Adrenal gland (tissue), 12 donors: Measurements from ENCODE around the gene MARS1. TPM values are rescaled to one million over a fixed set of nuclear protein-coding genes. Genes with fewer than 3 reads are reported as not detected.

ENCODE experiments used
- DNase-seq, 7 donors: peaks; one replicate each; pipeline ENCODE4 v3.0.0-alpha.2; 2019 to 2020
- H3K27ac ChIP-seq, 5 donors: fragments of 200-600 bp; sonication (generic) in 4 of 5; 1 replicate in 3 of 5; 2 replicates in 2 of 5; pipeline versions ENCODE4 v1.5.1 to v1.8.0; 2016 to 2020; ENCODE audit warnings: mild to moderate bottlenecking in 1 of 5
- H3K27me3 ChIP-seq: fragments of 200-600 bp; 2 replicates; pipeline ENCODE4 v1.8.0; 2021
- H3K36me3 ChIP-seq, 2 donors: fragments of 200-600 bp; replicated peaks in 1 of 2; 1 replicate in 1 of 2; 2 replicates in 1 of 2; pipeline versions ENCODE4 v1.5.1 to v1.8.0; 2018 to 2022
- H3K4me1 ChIP-seq, 2 donors: fragments of 200-600 bp; replicated peaks in 1 of 2; 1 replicate in 1 of 2; 2 replicates in 1 of 2; pipeline versions ENCODE4 v1.5.1 to v1.8.0; 2018 to 2021
- H3K4me3 ChIP-seq, 4 donors: fragments of 200-600 bp; sonication (generic) in 3 of 4; one replicate each; pipeline ENCODE4 v1.5.1; 2016 to 2018
- H3K9me3 ChIP-seq, 3 donors: fragments of 200-600 bp; sonication (generic) in 1 of 3; replicated peaks in 1 of 3; 1 replicate in 2 of 3; 2 replicates in 1 of 3; pipeline versions ENCODE4 v1.5.1 to v1.8.0; 2016 to 2021
- POLR2A ChIP-seq, 2 donors: fragments of 450-650 bp; IDR thresholded peaks; one replicate each; pipeline ENCODE4 v1.6.1; 2017; ENCODE audit warnings: antibody characterized with exemption in 2 of 2, mild to moderate bottlenecking in 2 of 2, moderate library complexity in 1 of 2
- WGBS, 4 donors: extraction: QIAGEN DNeasy Blood & Tissue Kit in 2 of 4; methylation state at CpG; one replicate each; pipeline versions ENCODE4 v1.1.5 to v1.1.7; 2013 to 2017; 5-methylcytosine and 5-hydroxymethylcytosine counted together
- intact Hi-C, 2 donors: fragments of 100-400 bp; cut with DNase I; formaldehyde crosslinking; loops; one replicate each; pipeline versions ENCODE4 v1.14.1 to v1.15.0; 2022 to 2023
- polyA plus RNA-seq, 3 donors: library from polyadenylated mRNA; stranded (reverse); fragments of 200-250 nt in 2 of 3; fragments of 350-450 nt in 1 of 3; fragmentation: Illumina TruSeq in 1 of 3; extraction: RNeasy Lipid Tissue Mini Kit (QIAGEN cat#74804) in 1 of 3; gene quantifications; one replicate each; pipeline ENCODE4 v1.2.3, GENCODE V29; 2013 to 2014
- total RNA-seq, 9 donors: library from RNA; depleted of rRNA in 4 of 9; stranded (reverse); fragments of >200 nt in 4 of 9; fragments of 120-200 nt in 1 of 9; fragmentation: NEBNext Ultra II Directional in 1 of 9; extraction: Animal tissue kit (Norgen Biotek cat#: 25700) in 1 of 9; gene quantifications; one replicate each; pipeline versions ENCODE4 v1.1.0 to v1.2.4, GENCODE V29; 2013 to 2023
- TF ChIP-seq, protein P1 (sequence below), 6 experiments: fragments of 450-650 bp in 4 of 6; fragments of 200-600 bp in 2 of 6; sonication (generic) in 1 of 6; IDR thresholded peaks; 1 replicate in 5 of 6; 2 replicates in 1 of 6; pipeline versions ENCODE4 v1.5.1 to v1.8.0; 2016 to 2021; ENCODE audit warnings: antibody characterized with exemption in 6 of 6, mild to moderate bottlenecking in 2 of 6, moderate library complexity in 1 of 6
- donor health status: healthy with polysubstance abuse.
- donor health status: Bipolar disorder and iron deficiency.
- donor health status: DM: yes; HTN: yes; CAD: no.
- donor health status: DM: no; HTN: no; CAD: no.
- donor health status: DM: no; HTN: no; CAD: no.
- donor health status: DM: yes; HTN: yes; CAD: no.

MARS1 gene
- total and polyA plus RNA-seq, 12 donors: 38.3 to 210 (median 135) TPM

DNA sequence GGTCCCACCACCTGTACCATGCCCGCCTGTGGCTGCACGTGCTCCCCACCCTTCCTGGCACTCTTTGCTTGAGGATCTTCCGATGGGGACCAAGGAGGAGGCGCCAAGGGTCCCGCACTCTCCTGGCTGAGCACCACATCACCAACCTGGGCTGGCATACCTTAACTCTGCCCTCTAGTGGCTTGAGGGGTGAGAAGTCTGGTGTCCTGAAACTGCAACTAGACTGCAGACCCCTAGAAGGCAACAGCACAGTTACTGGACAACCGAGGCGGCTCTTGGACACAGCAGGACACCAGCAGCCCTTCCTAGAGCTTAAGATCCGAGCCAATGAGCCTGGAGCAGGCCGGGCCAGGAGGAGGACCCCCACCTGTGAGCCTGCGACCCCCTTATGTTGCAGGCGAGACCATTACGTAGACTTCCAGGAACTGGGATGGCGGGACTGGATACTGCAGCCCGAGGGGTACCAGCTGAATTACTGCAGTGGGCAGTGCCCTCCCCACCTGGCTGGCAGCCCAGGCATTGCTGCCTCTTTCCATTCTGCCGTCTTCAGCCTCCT is 31.6 kb upstream of the MARS1 start:
- Histone ChIP-seq H3K36me3 (no peaks in the 10 kb centered on the region), H3K27ac (no peak overlapping the region), H3K9me3 (no peaks in the 10 kb centered on the region), H3K4me1 (peaks cover 2 to 13% of the 10 kb centered on the region in 2 donors), H3K27me3 (no peaks in the 10 kb centered on the region), H3K4me3 (no peak overlapping the region)
- intact Hi-C loops: no loop called here
- peak in 1 of 7 donors; percentile 39 for DNase-seq
- WGBS, 4 donors: 7 to 33% (median 28%) methylated on average over 5 to 15 of the region's 15 CpGs
- TF ChIP-seq, protein P1, sequence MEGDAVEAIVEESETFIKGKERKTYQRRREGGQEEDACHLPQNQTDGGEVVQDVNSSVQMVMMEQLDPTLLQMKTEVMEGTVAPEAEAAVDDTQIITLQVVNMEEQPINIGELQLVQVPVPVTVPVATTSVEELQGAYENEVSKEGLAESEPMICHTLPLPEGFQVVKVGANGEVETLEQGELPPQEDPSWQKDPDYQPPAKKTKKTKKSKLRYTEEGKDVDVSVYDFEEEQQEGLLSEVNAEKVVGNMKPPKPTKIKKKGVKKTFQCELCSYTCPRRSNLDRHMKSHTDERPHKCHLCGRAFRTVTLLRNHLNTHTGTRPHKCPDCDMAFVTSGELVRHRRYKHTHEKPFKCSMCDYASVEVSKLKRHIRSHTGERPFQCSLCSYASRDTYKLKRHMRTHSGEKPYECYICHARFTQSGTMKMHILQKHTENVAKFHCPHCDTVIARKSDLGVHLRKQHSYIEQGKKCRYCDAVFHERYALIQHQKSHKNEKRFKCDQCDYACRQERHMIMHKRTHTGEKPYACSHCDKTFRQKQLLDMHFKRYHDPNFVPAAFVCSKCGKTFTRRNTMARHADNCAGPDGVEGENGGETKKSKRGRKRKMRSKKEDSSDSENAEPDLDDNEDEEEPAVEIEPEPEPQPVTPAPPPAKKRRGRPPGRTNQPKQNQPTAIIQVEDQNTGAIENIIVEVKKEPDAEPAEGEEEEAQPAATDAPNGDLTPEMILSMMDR (IDR thresholded peaks at IDR 0.05): peak; percentile 18 to 48 (median 38)
- no peak for TF ChIP-seq POLR2A (IDR thresholded peaks at IDR 0.05)

DNA sequence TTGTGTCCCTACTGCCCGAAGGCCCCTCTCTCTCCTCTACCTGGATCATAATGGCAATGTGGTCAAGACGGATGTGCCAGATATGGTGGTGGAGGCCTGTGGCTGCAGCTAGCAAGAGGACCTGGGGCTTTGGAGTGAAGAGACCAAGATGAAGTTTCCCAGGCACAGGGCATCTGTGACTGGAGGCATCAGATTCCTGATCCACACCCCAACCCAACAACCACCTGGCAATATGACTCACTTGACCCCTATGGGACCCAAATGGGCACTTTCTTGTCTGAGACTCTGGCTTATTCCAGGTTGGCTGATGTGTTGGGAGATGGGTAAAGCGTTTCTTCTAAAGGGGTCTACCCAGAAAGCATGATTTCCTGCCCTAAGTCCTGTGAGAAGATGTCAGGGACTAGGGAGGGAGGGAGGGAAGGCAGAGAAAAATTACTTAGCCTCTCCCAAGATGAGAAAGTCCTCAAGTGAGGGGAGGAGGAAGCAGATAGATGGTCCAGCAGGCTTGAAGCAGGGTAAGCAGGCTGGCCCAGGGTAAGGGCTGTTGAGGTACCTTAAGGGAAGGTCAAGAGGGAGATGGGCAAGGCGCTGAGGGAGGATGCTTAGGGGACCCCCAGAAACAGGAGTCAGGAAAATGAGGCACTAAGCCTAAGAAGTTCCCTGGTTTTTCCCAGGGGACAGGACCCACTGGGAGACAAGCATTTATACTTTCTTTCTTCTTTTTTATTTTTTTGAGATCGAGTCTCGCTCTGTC is 31.0 kb upstream of the MARS1 start:
- H3K9me3 ChIP-seq: no peaks in the 10 kb centered on the region
- H3K4me3 ChIP-seq: no peak overlapping the region
- no peak for DNase-seq
- TF ChIP-seq POLR2A (IDR thresholded peaks at IDR 0.05): no peak
- TF ChIP-seq, protein P1 (IDR thresholded peaks at IDR 0.05): no peak
- no peak overlapping the region for H3K27ac ChIP-seq
- H3K4me1 ChIP-seq: peaks cover 9 to 20% of the 10 kb centered on the region in 2 donors
- intact Hi-C loops: no loop called here
- WGBS, 4 donors: 75 to 90% (median 76%) methylated on average over 6 of the region's 6 CpGs
- H3K27me3 ChIP-seq: no peaks in the 10 kb centered on the region
- no peaks in the 10 kb centered on the region for H3K36me3 ChIP-seq

DNA sequence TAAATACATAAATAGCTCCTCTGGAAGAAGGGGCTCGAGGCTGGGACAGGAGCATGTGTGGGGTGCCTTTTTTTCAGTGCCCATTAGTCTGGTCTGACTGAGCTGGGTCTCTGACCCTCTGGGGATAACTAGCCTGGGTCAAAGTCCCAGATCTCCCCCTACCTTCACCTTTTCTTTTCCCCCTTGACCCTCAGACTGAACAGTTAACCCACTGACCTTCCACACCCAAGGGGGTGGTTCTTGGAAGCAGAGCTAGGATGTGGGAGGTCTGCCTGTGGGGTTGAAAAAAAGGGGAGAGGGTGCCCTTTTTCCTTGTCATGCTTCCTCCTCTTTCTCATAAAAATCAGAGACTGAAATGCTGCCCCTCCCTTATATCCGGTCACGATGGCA is 29.2 kb upstream of the MARS1 start:
- H3K4me3 ChIP-seq: peak overlapping the region in 2 of 4 donors; percentile 55 to 90
- no peak for TF ChIP-seq POLR2A (IDR thresholded peaks at IDR 0.05)
- TF ChIP-seq, protein P1 (IDR thresholded peaks at IDR 0.05): no peak
- no peaks in the 10 kb centered on the region for H3K27me3 ChIP-seq
- intact Hi-C loops: no loop called here
- DNase-seq: no peak
- 22 to 33% (median 25%) methylated on average over 3 of the region's 3 CpGs for WGBS, 4 donors
- H3K4me1 ChIP-seq: peaks cover 16 to 29% of the 10 kb centered on the region in 2 donors
- peak overlapping the region; percentile 31 to 84 (median 51) for H3K27ac ChIP-seq
- no peaks in the 10 kb centered on the region for H3K9me3 ChIP-seq
- H3K36me3 ChIP-seq: no peaks in the 10 kb centered on the region

GRCh38 chr12:57459055-57459749 is 28.7 kb upstream of the MARS1 start:
- H3K4me3 ChIP-seq: peak overlapping the region; percentile 55 to 90 (median 68)
- H3K36me3 ChIP-seq: no peaks in the 10 kb centered on the region
- intact Hi-C loops: no loop called here
- DNase-seq: peak; percentile 90 to 97 (median 92)
- peaks cover 16 to 29% of the 10 kb centered on the region in 2 donors for H3K4me1 ChIP-seq
- H3K9me3 ChIP-seq: no peaks in the 10 kb centered on the region
- peak; percentile 14 to 47 for TF ChIP-seq POLR2A (IDR thresholded peaks at IDR 0.05)
- TF ChIP-seq, protein P1 (IDR thresholded peaks at IDR 0.05): peak; percentile 89 to 98 (median 94)
- H3K27ac ChIP-seq: peak overlapping the region; percentile 31 to 84 (median 51)
- 0 to 1% (median 0%) methylated on average over 11 to 24 of the region's 24 CpGs for WGBS, 4 donors
- no peaks in the 10 kb centered on the region for H3K27me3 ChIP-seq
